H7 (cell line): ENCODE measurements around the gene METTL18. TPM values are rescaled to one million over a fixed set of nuclear protein-coding genes. Genes with fewer than 3 reads are reported as not detected.

Experiments used
- DNase-seq: peaks from one replicate; pipeline ENCODE4 v3.0.0; 2012
- H3K27me3 ChIP-seq: 2 replicates; pipeline ENCODE4 v1.6.0; 2011; ENCODE audit warnings: mild to moderate bottlenecking, low read length; ENCODE audit not compliant: control insufficient read depth, insufficient read depth
- H3K36me3 ChIP-seq: replicated peaks from 2 replicates; pipeline ENCODE4 v1.5.1; 2011; ENCODE audit warnings: low read length; ENCODE audit not compliant: control insufficient read depth, insufficient read depth
- H3K4me3 ChIP-seq: 2 replicates; pipeline ENCODE4 v1.5.1; 2011; ENCODE audit warnings: low read depth, mild to moderate bottlenecking, control low read depth, low read length, moderate library complexity; ENCODE audit not compliant: insufficient read depth
- total RNA-seq: library from RNA; depleted of rRNA; stranded (reverse); fragments of >200 nt; shearing (Covaris generic); gene quantifications from 2 replicates; pipeline ENCODE4 v1.2.3, GENCODE V29; 2014; rRNA removed

METTL18 gene
- total RNA-seq, 1 experiment from 2014 or later: 9.4 TPM

DNA sequence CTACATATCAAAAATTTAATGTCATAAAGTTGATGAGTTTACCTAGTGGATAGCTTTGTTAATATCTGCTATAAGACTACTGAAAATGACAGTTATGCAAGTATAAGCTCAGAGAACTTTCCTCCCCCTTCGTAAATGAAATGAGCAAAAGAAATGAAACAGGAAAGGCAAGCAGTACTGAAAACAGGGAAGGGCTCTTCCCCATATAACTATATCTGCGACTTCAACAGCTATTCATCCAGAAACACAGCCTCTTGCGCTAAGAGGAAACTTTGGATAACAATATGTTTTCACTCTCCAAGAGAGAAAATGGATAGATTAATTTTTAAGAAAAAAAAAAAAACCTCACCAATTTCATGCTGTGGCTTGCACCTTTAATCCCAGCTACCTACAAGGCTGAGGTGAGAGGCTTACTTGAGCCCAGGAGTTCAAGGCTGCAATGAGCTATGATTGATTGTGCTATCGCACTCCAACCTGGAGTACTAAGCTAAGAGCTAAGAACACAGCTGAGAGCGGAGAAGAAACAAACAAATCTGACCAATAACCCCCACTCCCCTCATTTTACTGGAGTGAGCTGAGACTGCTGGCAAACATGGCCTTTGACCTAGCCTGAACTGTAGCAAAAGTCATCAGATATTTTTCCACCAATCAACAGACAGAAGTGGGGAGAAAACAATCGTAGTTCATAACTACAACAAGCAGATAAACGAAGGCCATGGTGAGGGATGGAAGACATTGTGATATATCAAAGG lies 29.0 kb downstream of the METTL18 start:
- Histone ChIP-seq H3K36me3 (no peaks in the 10 kb centered on the region), H3K4me3 (no peak overlapping the region), H3K27me3 (no peaks in the 10 kb centered on the region)
- DNase-seq: no peak

DNA sequence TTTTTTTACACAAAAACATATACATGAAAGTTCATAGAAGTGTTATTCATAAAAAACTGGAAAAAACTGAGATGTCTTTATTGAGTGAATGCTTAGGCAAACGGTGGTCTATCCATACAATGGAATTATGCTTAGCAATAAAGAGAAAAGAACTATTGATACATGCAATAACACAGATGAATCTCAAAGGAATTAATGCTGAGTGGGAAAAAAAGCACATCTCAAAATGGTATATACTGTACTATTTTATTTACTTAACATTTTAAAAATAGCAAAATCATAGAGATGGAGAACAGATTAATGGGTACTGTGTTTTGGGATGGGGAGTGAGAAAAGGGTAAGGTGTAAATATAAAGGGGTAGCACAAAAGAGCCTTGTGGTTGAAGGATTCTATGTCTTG lies 29.8 kb downstream of the METTL18 start:
- no peaks in the 10 kb centered on the region for H3K36me3 ChIP-seq
- no peaks in the 10 kb centered on the region for H3K27me3 ChIP-seq
- DNase-seq: no peak
- H3K4me3 ChIP-seq: no peak overlapping the region

DNA sequence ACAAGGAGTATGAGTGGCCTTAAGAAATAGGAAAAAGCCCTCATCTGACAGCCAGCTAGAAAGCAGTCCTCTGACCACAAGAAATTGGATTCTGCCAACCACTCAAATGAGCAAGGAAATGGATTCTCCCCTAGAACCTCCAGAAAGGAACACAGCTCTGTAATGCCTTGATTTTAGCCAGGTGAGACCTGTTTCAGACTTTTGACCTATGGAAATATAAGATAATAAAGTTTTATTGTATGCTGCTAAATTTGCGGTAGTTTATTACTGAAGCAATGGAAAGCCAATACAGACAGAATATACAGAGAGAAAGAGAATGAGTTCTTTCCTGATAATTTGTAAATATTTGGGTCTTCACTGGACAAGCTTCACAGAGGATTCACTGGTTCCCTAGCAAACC lies 32.0 kb downstream of the METTL18 start:
- no peak overlapping the region for H3K4me3 ChIP-seq
- H3K36me3 ChIP-seq: no peaks in the 10 kb centered on the region
- H3K27me3 ChIP-seq: no peaks in the 10 kb centered on the region
- no peak for DNase-seq

DNA sequence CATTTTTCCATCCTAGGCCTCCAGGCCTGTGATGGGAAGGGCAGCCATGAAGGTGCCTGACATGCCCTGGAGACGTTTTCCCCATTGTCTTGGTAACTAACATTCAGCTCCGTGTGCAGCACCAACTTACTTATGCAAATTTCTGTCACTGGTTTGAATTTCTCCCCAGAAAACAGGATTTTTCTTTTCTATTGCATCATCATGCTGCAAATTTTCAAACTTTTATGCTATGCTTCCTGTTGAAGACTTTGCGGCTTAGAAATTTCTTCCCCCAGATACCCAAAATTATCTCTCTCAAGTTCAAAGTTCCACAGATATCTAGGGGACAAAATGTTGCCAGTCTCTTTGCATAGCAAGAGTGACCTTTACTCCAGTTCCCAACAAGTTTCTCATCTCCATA lies 35.7 kb downstream of the METTL18 start:
- no peak for DNase-seq
- H3K36me3 ChIP-seq: no peaks in the 10 kb centered on the region
- H3K27me3 ChIP-seq: no peaks in the 10 kb centered on the region
- H3K4me3 ChIP-seq: no peak overlapping the region

DNA sequence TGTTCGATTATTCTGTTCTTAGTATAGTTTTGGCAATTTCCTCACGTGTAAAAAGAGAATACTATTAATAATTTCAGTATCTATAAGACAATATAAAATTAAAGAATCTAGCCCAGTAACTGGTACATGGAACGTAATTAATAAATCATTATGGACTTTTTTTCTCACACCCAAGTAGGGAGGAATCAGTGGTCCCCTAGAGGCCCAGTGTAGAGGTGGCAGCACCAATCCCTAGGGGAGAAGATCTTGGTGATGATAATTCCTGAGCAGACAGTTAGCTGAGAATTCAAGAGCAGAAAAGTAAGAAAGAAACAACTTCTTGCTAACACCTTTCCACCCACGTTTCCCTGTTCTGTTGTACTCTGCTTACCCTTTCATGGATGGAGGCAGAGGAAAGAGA lies 41.2 kb downstream of the METTL18 start:
- DNase-seq: peak; percentile 11
- Histone ChIP-seq H3K36me3 (no peaks in the 10 kb centered on the region), H3K27me3 (no peaks in the 10 kb centered on the region), H3K4me3 (no peak overlapping the region)

DNA sequence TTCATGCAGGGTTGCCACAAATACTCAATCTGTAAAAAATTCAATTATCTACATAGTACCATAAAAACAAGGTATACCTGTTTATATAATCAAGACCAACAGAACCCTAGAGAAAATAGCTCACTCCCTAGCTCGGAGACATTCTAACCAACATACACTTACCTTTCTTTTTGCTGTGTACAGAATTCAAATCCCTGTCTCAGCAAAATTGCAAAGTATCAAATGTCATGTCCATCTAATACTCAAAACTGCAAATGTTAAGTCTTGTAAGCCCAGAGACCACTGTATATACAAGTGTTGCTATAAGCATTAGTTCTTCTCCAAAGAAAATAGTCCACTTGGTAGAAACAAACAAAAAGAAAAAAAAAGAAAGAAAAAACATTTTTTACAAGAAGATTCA lies 44.7 kb downstream of the METTL18 start:
- Histone ChIP-seq H3K27me3 (no peaks in the 10 kb centered on the region), H3K36me3 (no peaks in the 10 kb centered on the region), H3K4me3 (no peak overlapping the region)
- no peak for DNase-seq

DNA sequence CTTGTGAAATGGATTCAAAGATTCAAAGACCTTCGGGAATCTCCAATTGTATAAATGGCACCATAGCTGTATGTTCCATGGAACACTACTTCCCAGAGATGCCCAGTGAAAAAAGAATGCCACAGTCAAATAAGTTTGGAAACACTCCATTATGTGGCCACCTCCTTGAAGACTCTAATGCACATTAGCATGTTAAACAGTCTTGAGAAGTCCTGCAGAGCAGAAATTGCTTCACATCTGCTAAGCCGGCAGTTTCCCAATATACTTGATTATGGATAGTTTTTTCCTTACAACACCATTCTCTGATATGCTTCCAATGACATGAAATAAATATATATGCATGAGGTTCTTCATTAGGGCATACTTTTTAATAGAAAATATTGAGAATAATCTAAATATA lies 48.2 kb downstream of the METTL18 start:
- H3K27me3 ChIP-seq: peaks cover 2% of the 10 kb centered on the region; the same call in 1 of the 2 replicates
- H3K36me3 ChIP-seq: no peaks in the 10 kb centered on the region
- DNase-seq: no peak
- no peak overlapping the region for H3K4me3 ChIP-seq

DNA sequence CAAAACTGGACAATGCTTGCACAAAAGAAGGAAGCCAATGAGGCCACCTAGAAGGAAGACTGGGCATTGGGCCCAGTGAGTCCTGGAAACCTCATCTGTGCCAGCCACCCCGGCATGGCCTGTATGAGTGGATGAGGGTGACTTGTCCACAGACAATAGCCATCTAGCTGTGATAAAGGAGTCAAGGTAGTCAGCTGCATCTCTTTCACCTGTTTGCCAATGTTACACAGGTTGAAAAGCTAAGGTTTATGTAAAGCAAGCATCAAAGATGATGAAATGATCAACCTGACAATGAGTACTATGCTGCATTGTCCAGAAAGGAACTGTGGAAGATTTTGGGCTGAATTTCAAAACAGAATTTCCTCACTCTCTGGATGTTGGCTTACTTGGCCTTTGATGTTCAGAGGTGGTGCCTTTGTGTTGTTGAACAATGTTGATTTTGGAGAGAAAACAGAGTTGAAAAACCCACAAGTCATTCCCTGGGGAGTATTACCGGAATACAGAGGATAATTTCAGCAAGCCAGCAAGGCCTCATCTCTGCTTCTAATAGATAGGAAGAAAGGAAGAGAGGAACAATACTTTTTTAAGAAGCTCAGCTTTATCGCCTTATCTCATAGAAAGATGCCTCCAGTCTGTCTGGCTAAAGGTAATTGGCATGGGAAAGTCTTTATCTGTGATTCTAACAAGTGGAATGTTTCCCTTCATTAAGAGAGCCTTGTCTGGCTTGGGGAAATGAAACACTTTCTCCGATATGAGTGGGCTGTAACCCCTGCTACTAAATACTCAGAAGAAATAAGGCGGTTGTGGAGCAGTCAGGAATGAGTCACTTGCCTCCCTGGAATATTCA lies 49.5 kb downstream of the METTL18 start:
- Histone ChIP-seq H3K4me3 (no peak overlapping the region), H3K36me3 (no peaks in the 10 kb centered on the region), H3K27me3 (peaks cover 2% of the 10 kb centered on the region; the same call in 1 of the 2 replicates)
- DNase-seq: no peak

Other genes starting within 250 kb of the METTL18 start
- gene F5, start 208.4 kb downstream of the METTL18 start, total RNA-seq: not detected in 2 replicates
- gene SELP, start 164.8 kb downstream of the METTL18 start, total RNA-seq: not detected in 2 replicates
- not detected in 2 replicates for gene SELL, start 83.3 kb downstream of the METTL18 start, total RNA-seq
- not detected in 2 replicates for gene SELE, start 60.8 kb downstream of the METTL18 start, total RNA-seq
- 5.9 and 8.5 TPM in 2 replicates for gene SCYL3, start 99.0 kb upstream of the METTL18 start, total RNA-seq